Activated naive CD4-positive, alpha-beta T cell treated with anti-CD3 and anti-CD28 coated beads for 36 hours (primary cell): Measurements from ENCODE around the gene TUBA3E. TPM values are rescaled to one million over a fixed set of nuclear protein-coding genes. Genes with fewer than 3 reads are reported as not detected.
A peak's percentile ranks its signal among the peaks of the same experiment; 100 is the strongest.
"Not testable (repeated sequence)": the region's sequence is repeated elsewhere in the genome, so short reads cannot be mapped to it uniquely, and the experiment has no call there.

ENCODE experiments used
- CTCF ChIA-PET: fragments of 350-600 bp; sonication (Branson Sonifier 250); formaldehyde crosslinking; loops from one replicate; lab custom pipeline; 2021; ENCODE audit warnings: antibody characterized with exemption; lab: Charles Lee
- DNase-seq: peaks from one replicate; pipeline ENCODE4 v3.0.0-alpha.2; 2020
- H3K27ac Mint-ChIP-seq: one replicate; pipeline ENCODE4 v1.8.0; 2021; ENCODE audit warnings: mild to moderate bottlenecking, mixed read lengths
- H3K27me3 Mint-ChIP-seq: one replicate; pipeline ENCODE4 v1.8.0; 2021; ENCODE audit warnings: low read depth, mixed read lengths
- H3K36me3 Mint-ChIP-seq: one replicate; pipeline ENCODE4 v1.8.0; 2021; ENCODE audit warnings: low read depth, mixed read lengths
- H3K4me1 Mint-ChIP-seq: one replicate; pipeline ENCODE4 v1.8.0; 2021; ENCODE audit warnings: low read depth, mixed read lengths
- H3K4me3 Mint-ChIP-seq: one replicate; pipeline ENCODE4 v1.8.0; 2021; ENCODE audit warnings: mild to moderate bottlenecking, moderate library complexity, mixed read lengths
- H3K9me3 Mint-ChIP-seq: one replicate; pipeline ENCODE4 v1.8.0; 2021; ENCODE audit warnings: mixed read lengths
- intact Hi-C: fragments of 100-400 bp; cut with micrococcal nuclease; formaldehyde crosslinking; loops from one replicate; pipeline ENCODE4 v1.15.1; 2023
- total RNA-seq, 2 experiments: library from RNA; stranded (reverse); gene quantifications; one replicate each; pipeline ENCODE4 v1.2.3, GENCODE V29; 2021

TUBA3E gene
- total RNA-seq, 2 experiments from 2014 or later, result not detected

- CTCF ChIA-PET, result no interaction called here
Measured at GRCh38 chr2:130150181-130151144, 47.8 kb downstream of the TUBA3E start.

GRCh38 chr2:130148515-130148914, 49.7 kb downstream of the TUBA3E start:
- H3K4me3 Mint-ChIP-seq, H3K36me3 Mint-ChIP-seq, CTCF ChIA-PET, DNase-seq, intact Hi-C loops, H3K27ac Mint-ChIP-seq, H3K9me3 Mint-ChIP-seq, H3K27me3 Mint-ChIP-seq, H3K4me1 Mint-ChIP-seq: not testable (repeated sequence)

More at GRCh38 chr2:130150181-130151144, 47.8 kb downstream of the TUBA3E start:
- H3K9me3 Mint-ChIP-seq, result no peaks in the 10 kb centered on the region
- H3K27ac Mint-ChIP-seq, result no peak overlapping the region
- no peak overlapping the region for H3K4me3 Mint-ChIP-seq
- H3K4me1 Mint-ChIP-seq, result no peaks in the 10 kb centered on the region
- intact Hi-C loops, result loop anchor here (10.0 kb wide), 1 partner anchor 184 kb away; no protein-coding TSS in a partner anchor
- peaks cover 5% of the 10 kb centered on the region for H3K27me3 Mint-ChIP-seq
- DNase-seq, result no peak
- H3K36me3 Mint-ChIP-seq, result peaks cover 10% of the 10 kb centered on the region

GRCh38 chr2:130145006-130145414, 53.2 kb downstream of the TUBA3E start, which contains the start of gene CCDC74B:
Gene CCDC74B (minus strand): TSS chr2:130145112. CDS start chr2:130144996, 116 bp downstream.
- H3K9me3 Mint-ChIP-seq, H3K36me3 Mint-ChIP-seq, H3K4me1 Mint-ChIP-seq, H3K27ac Mint-ChIP-seq: not testable (repeated sequence)
- DNase-seq, result peak; percentile 68
- CTCF ChIA-PET, result interaction anchor here (1.0 kb wide), 1 partner anchor 187 kb away, joined by 4 read pairs; no protein-coding TSS in a partner anchor
- intact Hi-C loops, result loop anchor here (1.0 kb wide), 1 partner anchor 36 kb away; the partner anchor contains the start of gene SMPD4
- Mint-ChIP-seq H3K4me3 (peak within 1 kb of the TSS; percentile 75), H3K27me3 (peaks cover 12% of the 10 kb centered on the region)

DNA sequence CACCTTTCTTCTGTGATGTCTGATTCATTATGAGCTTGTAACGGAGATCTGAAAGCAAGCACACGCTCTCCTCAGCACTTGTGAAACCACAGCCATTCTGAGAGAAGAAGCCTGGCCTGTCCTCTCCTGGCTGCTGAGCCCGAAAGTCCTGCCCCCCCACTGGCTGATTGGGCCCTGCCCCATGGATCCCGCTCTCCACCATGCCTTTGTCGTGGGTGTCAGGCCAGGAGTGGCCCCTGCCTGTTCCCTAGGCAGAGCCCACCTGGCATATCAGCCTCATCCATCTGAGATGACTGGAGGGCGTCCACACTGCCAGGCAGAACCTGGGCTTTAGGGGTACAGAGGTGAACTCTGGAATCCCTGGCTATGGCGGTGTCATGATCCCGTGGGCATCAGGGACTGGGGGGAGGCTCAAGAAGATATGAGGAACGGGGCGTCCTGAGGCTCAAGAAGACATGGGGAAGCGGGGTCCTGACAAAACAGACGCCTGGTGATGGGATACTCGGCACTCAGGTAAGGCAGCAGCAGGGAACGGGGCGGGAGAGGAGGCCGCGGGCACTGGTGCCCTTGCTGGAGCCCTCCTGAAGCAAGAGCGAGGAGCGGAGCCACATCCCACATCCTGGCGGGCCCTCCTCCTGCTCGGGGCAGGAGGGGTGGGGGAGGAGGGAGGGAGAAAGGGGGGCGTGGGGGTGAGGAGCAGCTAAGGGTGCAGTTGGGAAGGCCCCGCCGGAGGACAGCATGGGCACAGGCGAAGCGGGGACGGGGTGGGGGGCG, 54.8 kb downstream of the TUBA3E start:
- Mint-ChIP-seq H3K4me3 (peak overlapping the region; percentile 75), H3K27me3 (peaks cover 12% of the 10 kb centered on the region)
- H3K4me1 Mint-ChIP-seq, intact Hi-C loops, H3K9me3 Mint-ChIP-seq, H3K36me3 Mint-ChIP-seq, H3K27ac Mint-ChIP-seq: not testable (repeated sequence)
- CTCF ChIA-PET, result interaction anchor here (0.6 kb wide), 1 partner anchor 26 kb away, joined by 4 read pairs; no protein-coding TSS in a partner anchor
- peak; percentile 14 for DNase-seq

GRCh38 chr2:130142396-130143265, 55.6 kb downstream of the TUBA3E start:
- H3K4me3 Mint-ChIP-seq, CTCF ChIA-PET, intact Hi-C loops, DNase-seq, H3K9me3 Mint-ChIP-seq, H3K36me3 Mint-ChIP-seq, H3K4me1 Mint-ChIP-seq, H3K27ac Mint-ChIP-seq: not testable (repeated sequence)
- H3K27me3 Mint-ChIP-seq, result peaks cover 12% of the 10 kb centered on the region

Other genes with a start within 250 kb of the TUBA3E start
- gene RAB6C, start 218.8 kb downstream of the TUBA3E start, total RNA-seq, result not detected
- not detected for gene POTEF, start 69.2 kb downstream of the TUBA3E start, total RNA-seq
- gene CCDC74B, start 53.3 kb downstream of the TUBA3E start, total RNA-seq, result 1 to 10 TPM; 3.7 to 4.1 TPM
- 10 to 100 TPM; 70.8 to 71.5 TPM for gene SMPD4, start 16.8 kb downstream of the TUBA3E start, total RNA-seq
- 100 to 1,000 TPM; 408 to 431 TPM for gene MZT2B, start 16.2 kb downstream of the TUBA3E start, total RNA-seq
- 100 to 1,000 TPM; 120 to 128 TPM for gene IMP4, start 144.5 kb upstream of the TUBA3E start, total RNA-seq
- gene PTPN18, start 157.6 kb upstream of the TUBA3E start, total RNA-seq, result 10 to 100 TPM; 24.7 to 25.3 TPM